Activated naive CD8-positive, alpha-beta T cell treated with anti-CD3 and anti-CD28 coated beads, Interleukin-2, amount 50 U/mL, for 16 hours (primary cell): ENCODE data around the gene SP2.
"Not testable (repeated sequence)": the region's sequence is repeated elsewhere in the genome, so short reads cannot be mapped to it uniquely, and the experiment has no call there.

Source experiments
- DNase-seq: peaks from one replicate; pipeline ENCODE4 v3.0.0-alpha.2; 2020; ENCODE audit warnings: low read depth, low spot score

The SP2 gene

DNA sequence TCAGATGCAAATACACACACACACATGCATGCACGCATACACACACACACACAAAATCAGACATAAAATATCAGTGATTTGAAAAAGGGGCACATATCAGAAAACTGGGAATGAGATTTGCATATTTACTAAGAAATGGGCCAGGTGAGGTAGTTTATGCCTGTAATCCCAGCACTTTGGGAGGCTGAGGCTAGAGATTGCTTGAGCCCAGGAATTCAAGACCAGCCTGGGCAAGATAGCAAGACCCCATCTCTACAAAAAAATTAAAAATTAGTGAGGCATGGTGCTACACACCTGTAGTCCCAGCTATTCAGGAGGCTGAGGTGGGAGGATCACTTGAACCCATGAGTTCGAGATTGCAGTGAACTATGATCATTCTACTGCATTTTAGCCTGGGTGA lies 23.0 kb downstream of the SP2 start:
- no peak for DNase-seq

DNA sequence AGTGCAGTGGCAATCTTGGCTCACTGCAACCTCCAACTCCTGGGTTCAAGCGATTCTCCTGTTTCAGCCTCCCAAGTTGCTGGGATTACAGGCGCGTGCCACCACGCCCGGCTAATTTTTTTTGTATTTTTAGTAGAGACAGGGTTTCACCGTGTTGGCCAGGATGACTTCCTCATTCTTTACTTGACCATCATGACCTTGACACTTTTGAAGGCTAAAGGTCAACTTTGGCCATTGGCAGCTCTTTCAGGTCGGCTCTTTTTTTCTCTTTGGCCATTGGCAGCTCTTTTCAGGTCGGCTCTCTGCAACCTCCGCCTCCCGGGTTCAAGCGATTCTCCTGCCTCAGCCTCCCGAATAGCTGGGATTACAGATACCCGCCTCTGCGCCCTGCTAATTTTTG lies 23.9 kb downstream of the SP2 start:
- not testable (repeated sequence) for DNase-seq

DNA sequence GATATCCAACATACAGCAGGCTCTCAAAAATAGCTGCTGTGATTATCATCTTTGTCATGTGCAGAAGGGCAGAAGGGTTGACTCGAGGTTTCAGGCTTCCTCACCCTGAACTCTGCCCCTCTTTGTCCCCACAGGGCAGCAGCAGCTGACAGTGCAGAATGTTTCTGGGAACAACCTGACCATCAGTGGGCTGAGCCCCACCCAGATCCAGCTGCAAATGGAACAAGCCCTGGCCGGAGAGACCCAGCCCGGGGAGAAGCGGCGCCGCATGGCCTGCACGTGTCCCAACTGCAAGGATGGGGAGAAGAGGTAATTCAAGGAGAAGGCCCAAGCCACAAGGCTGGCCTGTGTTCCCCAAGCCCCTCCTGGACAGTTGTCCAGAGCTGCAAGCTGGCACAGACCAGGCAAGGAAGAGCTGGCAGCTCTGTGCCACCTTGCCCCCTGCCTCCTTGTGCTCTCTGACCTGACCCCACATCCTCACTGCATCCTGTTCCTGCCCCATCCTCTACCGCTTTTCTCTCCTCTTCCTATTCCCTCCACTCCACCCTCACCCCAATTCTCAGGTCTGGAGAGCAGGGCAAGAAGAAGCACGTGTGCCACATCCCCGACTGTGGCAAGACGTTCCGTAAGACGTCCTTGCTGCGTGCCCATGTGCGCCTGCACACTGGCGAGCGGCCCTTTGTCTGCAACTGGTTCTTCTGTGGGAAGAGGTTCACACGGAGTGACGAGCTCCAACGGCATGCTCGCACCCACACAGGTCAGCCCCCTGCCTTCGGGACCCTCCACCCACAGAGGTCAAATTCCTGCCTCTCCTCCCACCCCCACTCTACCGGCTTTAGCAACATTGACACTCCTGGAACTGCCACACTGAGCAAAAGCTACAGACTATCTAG lies 29.0 kb downstream of the SP2 start:
- no peak for DNase-seq

DNA sequence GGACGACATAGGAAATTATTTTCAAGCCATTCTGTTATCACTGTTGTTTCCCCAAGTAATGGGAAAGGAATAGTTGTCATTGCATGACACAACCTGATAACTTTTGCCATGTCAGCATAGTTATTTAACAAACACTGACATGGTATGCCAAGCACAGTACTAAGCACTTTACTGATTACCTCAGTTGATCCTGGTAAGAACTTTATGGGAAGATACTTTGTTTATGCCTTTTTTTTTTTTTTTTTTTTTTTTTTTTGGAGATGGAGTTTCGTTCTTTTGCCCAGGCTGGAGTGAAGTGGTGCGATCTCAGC lies 29.6 kb downstream of the SP2 start:
- no peak for DNase-seq

DNA sequence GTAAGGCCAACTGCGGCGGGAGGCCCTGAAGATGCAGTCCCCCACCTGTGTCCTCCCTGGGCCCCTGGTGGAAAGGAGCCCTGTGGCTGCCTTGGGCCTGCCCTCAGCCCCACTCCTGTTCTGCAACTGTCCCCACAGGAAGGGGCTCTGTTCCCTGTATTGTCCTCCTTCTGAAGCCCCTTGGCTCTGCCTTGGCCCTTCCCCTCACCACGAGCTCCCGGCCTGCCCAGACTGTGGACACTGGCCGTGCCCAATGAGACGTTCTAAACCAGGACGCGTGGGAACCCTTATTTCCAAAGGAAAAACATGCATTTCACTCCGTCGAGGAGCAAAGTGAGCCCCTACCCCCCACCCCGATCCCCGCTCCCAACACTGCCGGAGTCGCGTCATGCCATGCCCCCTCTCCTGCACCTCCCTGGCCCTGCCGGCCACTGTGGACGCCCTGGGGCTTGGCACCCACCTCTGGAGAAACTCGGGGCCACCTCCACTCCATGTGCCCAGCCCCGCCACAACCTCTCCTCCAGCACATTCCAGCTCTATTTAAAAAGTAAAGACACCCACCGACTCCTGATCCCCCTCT lies 31.9 kb downstream of the SP2 start:
- no peak for DNase-seq

DNA sequence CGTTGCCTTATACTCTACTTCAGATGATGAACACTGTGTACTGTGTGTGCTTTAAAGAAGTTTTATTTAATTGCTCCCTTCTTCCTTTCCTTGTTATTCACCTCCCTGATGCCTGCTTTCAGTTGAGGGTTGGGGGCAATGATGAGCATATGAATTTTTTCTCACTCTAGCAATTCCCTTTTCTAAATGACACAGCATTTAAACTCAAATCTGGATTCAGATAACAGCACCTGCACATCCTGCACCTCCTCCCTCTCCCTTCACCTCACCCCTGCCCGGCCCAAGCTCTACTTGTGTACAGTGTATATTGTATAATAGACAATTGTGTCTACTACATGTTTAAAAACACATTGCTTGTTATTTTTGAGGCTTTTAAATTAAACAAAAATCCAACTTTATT lies 32.4 kb downstream of the SP2 start:
- no peak for DNase-seq

DNA sequence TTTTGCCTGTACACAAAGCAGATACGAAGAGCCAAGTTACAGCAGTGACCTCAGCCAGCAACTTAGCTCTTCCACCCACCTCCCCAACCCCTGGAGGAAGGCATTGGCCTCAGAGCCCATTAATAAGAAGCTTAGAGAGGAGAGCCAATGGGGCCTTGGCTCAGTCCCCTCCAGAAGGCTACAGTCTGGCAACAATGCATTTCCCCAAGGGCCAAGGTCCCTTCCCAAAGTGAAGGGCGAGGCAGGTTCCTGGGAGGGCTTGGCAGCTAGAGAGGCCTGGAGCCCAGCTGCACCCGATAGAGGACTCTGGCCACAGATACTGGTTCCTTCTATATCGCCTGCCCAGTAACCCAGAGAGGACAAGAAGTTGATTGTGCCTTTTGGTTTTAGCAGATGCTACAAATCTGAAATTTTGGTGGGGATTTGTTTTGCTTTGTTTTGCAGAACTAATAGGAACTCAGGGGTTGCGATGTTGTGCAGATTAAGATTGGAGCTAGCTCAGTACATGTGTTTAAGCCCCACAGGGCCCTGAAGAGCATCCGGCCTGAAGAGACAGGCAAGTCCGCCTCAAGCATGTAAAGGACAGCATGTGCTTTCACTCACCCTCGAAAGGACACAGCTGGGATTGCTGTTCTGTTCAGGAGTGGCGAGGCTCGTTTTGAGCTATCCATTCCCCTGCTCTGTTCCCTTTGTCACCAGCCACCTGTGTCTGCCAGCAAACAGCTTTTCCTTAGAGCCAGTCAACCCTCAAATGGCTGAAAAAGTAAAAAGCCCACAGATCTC lies 33.4 kb downstream of the SP2 start:
- DNase-seq = no peak

DNA sequence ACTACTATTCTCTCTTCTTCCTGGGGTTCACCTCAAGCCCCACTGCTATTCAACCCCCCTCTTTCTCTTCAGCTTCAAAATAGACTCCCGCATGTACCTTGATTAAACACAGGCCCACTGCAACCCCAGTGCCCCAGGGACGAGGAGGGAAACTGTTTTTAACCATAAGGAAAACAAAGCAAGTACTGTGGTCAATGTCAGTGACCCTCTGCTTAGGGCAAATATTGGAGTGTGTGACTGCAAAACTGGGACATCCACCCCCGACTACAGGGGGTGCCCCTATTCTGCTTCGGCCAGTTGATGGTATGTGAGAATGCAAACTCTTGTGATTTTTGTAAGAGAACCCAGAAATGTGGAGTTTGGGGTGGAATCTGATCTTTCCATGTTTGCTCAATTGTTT lies 35.8 kb downstream of the SP2 start:
- no peak for DNase-seq

DNA sequence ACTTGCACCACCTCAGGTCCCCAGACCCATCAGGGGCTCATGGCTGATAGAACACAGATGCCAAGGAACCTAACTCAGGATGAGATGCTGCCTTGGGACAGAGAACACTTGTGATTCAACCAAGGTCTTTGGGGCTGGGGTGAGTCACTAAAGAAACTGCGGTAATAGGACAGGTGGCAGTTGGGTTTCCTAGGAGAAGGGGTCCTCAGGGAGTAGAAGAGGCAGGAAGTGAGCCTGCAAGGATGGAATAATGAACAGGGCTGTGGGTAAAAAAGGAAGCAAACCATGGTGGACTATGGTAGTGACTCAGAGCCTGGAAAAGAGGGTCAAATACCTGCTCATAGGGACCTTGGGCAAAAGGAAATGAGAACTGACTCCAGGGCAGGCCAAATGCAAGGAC lies 38.8 kb downstream of the SP2 start:
- no peak for DNase-seq

DNA sequence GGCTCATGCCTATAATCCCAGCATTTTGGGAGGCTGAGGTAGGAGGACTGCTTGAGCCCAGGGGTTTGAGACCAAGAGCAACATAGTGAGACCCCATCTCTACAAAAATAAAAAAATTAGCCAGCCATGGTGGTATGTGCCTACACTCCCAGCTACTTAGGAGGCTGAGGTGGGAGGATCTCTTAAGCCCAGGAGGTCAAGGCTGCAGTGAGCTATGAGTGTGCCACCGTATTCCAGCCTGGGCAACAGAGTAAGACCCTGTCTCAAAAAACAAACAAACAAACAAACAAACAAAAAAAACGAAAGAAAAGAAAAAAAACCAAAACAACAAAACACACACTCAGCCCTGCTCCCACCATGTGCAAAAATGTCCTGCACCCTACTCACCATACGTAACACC lies 39.4 kb downstream of the SP2 start:
- not testable (repeated sequence) for DNase-seq

DNA sequence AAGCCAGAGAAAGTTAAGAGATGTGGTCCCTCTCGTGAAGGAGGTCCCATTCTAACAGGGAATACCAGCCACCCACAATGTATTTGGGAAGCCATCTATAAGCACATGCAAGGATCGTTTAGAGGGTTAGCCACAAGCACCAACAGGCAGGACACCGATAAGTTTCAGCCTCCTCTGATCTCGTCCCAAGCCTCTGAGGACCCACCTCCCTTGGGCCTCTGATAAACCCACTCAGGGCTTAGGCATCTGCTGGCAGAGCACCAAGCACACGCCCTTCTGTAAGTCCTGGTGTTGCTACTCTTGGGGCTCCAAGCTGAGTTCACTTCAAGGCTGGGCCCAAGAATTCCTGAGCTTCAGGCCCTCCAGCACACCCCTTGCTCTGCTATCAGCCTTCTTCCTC lies 39.9 kb downstream of the SP2 start:
- no peak for DNase-seq

DNA sequence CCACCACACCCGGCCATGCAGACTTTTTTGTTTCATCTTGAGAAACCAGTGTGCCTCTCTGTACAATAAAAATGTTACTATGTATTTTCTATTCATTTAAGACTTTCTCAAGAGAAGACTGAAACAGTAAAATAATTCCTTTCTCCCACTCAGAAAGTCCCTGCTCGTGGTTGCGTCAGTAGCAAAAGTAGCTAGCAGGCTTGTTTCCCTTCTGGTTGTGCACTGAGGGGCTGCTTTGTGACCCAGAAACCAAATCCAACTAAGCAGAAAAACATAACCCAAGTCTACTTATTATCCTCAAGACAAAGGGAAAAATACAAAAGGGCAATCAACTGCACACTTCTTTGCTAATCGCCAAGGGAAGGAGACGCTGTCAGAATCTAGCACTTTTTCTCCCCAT lies 41.9 kb downstream of the SP2 start:
- DNase-seq = no peak

DNA sequence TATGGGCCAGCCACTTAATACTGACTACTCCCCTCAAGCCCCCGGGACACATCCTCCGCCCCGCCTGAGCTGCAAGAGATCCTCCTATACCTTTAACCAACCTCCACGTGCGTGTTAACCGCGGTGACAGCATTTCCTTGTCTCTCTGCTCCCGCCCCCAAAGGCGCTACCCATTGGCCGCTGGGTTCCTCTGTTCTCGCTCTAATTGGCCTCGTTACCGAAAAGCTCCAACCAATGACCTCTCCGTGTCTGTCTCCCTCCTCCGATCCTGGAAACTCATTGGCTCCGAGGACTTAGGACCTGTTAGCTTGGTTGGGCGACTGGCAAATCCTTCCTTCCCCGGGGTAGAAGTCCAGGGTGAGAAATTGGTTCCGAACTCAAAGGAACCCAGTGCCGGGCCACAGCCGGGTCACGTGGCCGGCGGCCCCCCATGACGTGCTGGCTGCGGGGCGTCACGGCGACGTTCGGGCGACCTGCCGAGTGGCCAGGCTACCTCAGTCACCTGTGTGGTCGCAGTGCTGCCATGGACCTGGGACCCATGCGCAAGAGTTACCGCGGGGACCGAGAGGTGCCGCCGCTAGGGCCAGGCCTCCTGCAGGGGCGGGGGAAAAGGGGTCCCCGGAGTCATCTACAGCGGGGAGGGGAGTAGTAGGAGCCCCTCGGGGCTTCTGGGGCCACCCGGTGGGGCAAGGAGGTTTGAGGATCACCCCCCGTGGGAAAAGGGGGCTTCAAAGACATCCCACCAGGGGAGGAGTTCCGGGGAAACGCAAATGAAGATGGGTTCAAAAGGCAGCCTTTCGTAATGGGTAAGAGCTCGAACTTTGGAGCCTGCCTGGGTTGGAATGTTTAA lies 45.4 kb downstream of the SP2 start, which contains the start of gene PNPO:
Gene PNPO (plus strand): TSS at position 326 of the 850 bp plus-strand sequence. CDS start 105 bp downstream, at position 431.
- peak; percentile 88 for DNase-seq

DNA sequence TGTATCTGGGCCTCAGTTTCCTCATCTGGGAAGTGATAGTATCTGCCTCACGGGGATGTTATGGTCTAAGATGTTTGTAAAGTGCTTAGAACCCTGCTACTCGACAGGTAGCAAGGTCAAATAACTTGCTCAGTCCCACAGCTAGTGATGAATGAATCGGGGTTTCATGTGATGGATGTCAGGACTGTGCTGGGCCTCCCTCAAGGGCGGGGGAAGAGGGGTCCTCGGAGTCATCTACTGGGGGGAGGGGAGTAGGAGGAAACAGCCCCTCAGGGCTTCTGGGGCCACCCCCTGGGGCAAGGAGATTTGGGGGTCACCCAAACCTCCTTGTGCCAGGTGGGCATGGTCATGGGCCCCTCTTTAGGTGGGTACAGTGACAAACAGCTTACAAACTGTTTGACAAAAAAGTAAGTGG lies 46.1 kb downstream of the SP2 start:
- no peak for DNase-seq

DNA sequence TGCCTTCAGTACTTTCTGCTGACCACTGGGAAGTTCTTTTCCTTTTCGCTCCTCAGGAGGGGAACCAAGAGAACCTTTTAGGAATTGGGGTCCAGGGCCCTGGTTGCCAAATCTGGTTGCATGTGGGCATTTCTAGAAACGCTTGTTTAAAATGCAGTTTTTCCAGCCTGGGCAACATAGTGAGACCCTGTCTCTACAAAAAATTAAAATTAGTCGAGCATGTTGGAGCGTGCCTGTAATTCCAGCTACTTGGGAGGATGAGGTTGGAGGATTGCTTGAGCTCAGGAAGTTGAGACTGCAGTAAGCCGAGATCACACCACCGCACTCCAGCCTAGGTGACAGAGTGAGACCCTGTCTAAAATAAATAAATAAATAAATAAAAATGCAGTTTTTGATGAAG lies 46.5 kb downstream of the SP2 start:
- DNase-seq = no peak

DNA sequence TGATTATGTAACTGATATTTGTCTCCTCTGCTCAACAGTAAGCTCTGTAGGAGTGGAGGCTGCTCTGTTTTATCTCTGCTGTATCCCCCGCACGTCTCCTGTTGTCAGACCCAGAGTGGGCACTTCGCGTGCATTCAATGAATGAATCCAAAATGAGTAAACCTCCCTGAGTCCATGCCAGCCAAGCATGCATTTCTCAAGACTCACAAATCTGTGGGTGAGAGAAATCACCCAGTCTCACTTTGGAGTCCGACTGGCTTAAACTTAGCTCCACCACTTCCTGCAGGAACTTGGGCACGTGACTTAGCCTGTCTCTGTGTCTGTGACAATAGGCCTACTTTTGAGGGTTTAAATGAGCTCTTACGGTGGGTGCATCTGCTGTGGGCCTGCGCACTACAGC lies 49.0 kb downstream of the SP2 start:
- DNase-seq = no peak

DNA sequence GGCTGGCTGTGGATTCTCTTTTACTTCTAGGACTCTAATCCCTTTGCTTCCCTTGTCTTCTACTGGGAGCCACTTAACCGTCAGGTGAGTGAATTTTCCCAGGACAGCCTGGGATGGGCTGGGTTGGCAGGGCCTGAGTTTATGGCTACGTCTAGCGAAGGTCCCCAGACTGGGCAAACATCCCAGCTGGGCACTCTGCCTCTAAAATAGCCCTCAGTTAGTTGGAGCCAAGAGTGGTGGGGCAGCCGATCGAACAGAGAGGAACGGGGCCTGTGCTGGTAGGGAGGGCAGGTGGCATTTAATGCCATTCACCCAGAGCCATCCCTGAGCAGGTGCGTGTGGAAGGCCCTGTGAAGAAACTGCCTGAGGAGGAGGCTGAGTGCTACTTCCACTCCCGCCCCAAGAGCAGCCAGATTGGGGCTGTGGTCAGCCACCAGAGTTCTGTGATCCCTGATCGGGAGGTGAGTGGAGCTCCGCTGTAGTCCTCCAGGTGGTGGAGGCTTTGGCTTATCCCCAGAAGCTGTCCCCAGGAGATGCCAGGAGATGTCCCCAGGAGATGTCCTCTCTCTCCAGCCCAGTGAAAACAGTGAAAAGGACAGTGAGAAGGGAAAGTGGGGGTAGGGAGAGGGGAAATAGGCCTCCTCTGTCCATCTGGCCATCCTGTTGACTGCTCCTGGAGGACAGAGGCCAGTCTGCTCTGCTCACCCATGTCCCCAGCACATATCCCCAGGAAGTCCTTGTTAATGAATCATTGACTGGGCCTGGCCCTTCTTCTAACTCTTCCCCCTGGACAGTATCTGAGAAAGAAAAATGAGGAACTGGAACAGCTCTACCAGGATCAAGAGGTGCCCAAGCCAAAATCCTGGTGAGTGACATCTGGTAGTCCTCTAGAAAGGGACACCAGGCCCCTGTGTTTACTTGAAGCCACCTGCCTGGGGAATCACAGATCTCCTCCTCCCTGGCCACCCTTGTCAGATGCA lies 49.8 kb downstream of the SP2 start:
- DNase-seq = no peak

DNA sequence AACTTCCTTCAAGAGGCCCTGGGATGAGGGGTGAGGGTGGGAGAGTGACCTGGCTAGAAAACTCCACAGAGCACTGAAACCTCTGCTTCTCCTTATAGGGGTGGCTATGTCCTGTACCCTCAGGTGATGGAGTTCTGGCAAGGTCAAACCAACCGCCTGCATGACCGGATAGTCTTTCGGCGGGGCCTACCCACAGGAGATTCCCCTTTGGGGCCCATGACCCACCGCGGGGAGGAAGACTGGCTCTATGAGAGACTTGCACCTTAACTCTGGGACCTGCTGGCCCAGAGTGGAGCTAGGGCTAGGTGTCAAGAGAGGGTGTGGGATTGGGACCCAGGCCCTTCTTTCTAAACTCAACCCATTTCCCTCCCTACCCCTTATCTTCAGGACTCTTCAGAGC lies 50.5 kb downstream of the SP2 start:
- no peak for DNase-seq

DNA sequence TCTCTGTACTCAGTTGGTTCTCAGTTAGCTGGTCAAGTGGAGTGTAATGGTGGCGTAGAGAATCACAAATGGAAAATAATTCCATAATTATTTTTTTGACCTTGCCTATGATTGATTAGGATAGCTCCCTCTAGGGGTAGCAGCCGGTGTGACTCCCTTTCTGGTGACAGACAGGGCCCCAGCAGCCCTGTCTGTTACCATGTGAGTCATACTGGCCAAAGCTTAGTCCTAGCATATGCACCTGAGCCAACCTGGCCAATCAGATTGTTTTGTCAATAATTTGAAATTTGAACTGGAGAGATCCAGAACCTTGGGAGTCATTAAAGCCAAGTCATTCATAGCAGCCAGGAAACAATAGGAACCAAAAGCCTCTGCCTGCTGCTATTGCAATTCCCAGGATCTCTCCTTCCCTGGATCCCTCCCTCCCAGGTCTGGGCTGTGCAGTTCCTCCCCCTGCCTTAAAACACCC lies 50.9 kb downstream of the SP2 start:
- DNase-seq = peak; percentile 34

DNA sequence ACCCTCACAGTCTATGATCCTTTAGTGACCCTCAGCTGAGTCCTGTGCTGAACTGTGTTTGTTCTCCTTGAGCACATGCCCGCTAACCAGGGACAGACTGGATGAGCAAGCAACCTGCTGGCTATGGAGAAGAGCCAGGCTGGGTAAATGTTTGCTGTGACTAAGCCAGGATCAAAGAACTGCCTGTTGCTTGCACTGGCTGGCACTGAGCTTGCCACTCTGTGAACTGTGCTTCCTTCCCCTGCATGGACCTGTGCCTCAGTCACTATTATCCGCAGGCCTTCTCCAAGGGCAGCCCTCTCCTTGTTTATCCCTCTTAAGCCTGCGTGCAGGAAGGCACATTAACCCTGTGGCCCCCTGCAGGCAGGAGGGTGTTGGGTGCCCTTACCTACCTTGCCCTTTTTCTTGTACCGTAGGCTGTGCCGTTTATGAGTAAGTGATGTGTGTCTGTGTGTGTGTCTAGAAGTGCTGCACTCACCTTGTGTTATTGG lies 52.7 kb downstream of the SP2 start:
- DNase-seq = no peak
